Thyroid gland (tissue), 4 donors: ENCODE data around the gene TMX4. TPM values are rescaled to one million over a fixed set of nuclear protein-coding genes. Genes with fewer than 3 reads are reported as not detected.

Source experiments
- DNase-seq, 2 donors: peaks; one replicate each; pipeline ENCODE4 v3.0.0-alpha.2; 2019
- H3K27ac ChIP-seq, 3 donors: fragments of 200-600 bp; sonication (generic); 1 replicate in 2 of 3; 2 replicates in 1 of 3; pipeline ENCODE4 v1.5.1; 2016 to 2019; ENCODE audit warnings: mild to moderate bottlenecking in 1 of 3, moderate library complexity in 1 of 3
- H3K27me3 ChIP-seq: fragments of 200-600 bp; sonication (generic); one replicate; pipeline ENCODE4 v1.5.1; 2019
- H3K36me3 ChIP-seq, 2 donors: fragments of 200-600 bp; sonication (generic); one replicate each; pipeline ENCODE4 v1.5.1; 2016 to 2019
- H3K4me1 ChIP-seq, 2 donors: fragments of 200-600 bp; sonication (generic); one replicate each; pipeline ENCODE4 v1.5.1; 2017 to 2019
- H3K4me3 ChIP-seq, 3 donors: fragments of 200-600 bp; sonication (generic); replicated peaks in 1 of 3; 1 replicate in 2 of 3; 2 replicates in 1 of 3; pipeline ENCODE4 v1.5.1; 2016; ENCODE audit warnings: mild to moderate bottlenecking in 1 of 3
- H3K9me3 ChIP-seq: fragments of 200-600 bp; sonication (generic); one replicate; pipeline ENCODE4 v1.5.1; 2017
- CTCF ChIP-seq, 6 experiments: fragments of 200-600 bp in 3 of 6; fragments of 450-650 bp in 3 of 6; sonication (generic) in 3 of 6; IDR thresholded peaks; one replicate each; pipeline ENCODE4 v1.5.1; 2016 to 2019; ENCODE audit warnings: antibody characterized with exemption in 6 of 6, mild to moderate bottlenecking in 2 of 6, inconsistent platforms in 1 of 6, moderate library complexity in 1 of 6
- POLR2A ChIP-seq, 2 donors: fragments of 450-650 bp; IDR thresholded peaks; one replicate each; pipeline ENCODE4 v1.6.1; 2017; ENCODE audit warnings: antibody characterized with exemption in 2 of 2, mild to moderate bottlenecking in 2 of 2, moderate library complexity in 1 of 2
- WGBS, 2 donors: methylation state at CpG; one replicate each; pipeline ENCODE4 v1.1.5; 2017; 5-methylcytosine and 5-hydroxymethylcytosine counted together
- intact Hi-C: fragments of 100-400 bp; cut with DNase I; formaldehyde crosslinking; loops from one replicate; pipeline ENCODE4 v1.15.1; 2023
- total RNA-seq, 4 donors: library from RNA; depleted of rRNA; stranded (reverse); fragments of >200 nt; gene quantifications; one replicate each; pipeline ENCODE4 v1.2.3, GENCODE V29; 2016

Gene TMX4, protein sequence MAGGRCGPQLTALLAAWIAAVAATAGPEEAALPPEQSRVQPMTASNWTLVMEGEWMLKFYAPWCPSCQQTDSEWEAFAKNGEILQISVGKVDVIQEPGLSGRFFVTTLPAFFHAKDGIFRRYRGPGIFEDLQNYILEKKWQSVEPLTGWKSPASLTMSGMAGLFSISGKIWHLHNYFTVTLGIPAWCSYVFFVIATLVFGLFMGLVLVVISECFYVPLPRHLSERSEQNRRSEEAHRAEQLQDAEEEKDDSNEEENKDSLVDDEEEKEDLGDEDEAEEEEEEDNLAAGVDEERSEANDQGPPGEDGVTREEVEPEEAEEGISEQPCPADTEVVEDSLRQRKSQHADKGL
- total RNA-seq, result 10 to 100 TPM; 49.0 to 63.8 (median 57.9) TPM

DNA sequence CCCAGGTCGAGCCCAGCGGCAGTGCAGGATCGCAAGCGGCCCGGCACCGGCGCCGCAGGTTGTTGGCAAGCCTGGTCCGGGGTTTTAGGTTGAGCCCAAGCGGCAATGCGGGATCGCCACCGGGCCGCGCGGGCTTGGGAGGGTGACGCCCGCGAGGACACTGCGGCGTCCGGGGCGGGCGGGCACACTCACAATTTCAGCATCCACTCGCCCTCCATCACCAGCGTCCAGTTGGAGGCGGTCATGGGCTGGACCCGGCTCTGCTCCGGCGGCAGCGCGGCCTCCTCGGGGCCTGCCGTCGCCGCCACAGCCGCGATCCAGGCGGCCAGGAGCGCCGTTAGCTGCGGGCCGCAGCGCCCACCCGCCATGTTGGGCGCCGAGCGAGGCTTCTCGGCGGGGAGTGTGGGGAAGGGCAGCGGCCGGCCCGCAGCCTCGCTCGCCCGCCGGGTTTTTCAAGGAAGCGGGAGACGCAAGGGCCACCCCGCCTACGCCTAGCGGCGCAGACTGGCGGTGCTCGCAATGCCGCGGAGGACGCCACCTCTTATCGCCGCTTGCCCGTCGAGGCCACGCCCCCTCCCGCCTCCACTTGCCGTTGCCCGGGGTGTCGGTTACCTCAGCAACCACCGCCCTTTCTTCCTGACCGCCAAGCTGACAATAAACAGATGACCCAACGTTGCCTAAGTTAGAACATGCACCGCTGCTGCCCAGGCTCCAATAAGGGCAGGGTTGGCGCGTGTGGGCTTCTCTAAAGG, at the start of gene TMX4:
Gene TMX4, minus strand, starts transcription at position 516 of the 752 bp plus-strand sequence. Its CDS starts 148 bp downstream, at position 368.
- Histone ChIP-seq H3K27me3 (no peaks in the 10 kb centered on the region), H3K27ac (peak within 1 kb of the TSS; percentile 92 to 97 (median 97)), H3K4me3 (peak within 1 kb of the TSS; percentile 6 to 87 (median 72)), H3K9me3 (no peaks in the 10 kb centered on the region), H3K4me1 (peaks cover 4 to 12% of the 10 kb centered on the region in 2 donors), H3K36me3 (no peaks in the 10 kb centered on the region)
- 0% methylated on average over 13 to 17 of the region's 83 CpGs for WGBS, 2 donors
- peak in 4 of 6 experiments; percentile 31 to 59 (median 53) for TF ChIP-seq CTCF (IDR thresholded peaks at IDR 0.05)
- peak; percentile 71 to 99 for TF ChIP-seq POLR2A (IDR thresholded peaks at IDR 0.05)
- peak; percentile 96 to 97 for DNase-seq
- intact Hi-C loops, result no loop called here

- TF ChIP-seq CTCF (IDR thresholded peaks at IDR 0.05) (no peak), POLR2A (IDR thresholded peaks at IDR 0.05) (no peak)
- Histone ChIP-seq H3K36me3 (no peaks in the 10 kb centered on the region), H3K4me1 (no peaks in the 10 kb centered on the region), H3K4me3 (no peak overlapping the region), H3K27me3 (no peaks in the 10 kb centered on the region), H3K27ac (no peak overlapping the region), H3K9me3 (no peaks in the 10 kb centered on the region)
- WGBS, 2 donors, result 90% methylated on average over 5 of the region's 5 CpGs
- DNase-seq, result no peak
- intact Hi-C loops, result no loop called here
These were observed 47.5 kb upstream of the TMX4 start for GRCh38 chr20:8067082-8067481.

- no peaks in the 10 kb centered on the region for H3K36me3 ChIP-seq
- WGBS, 2 donors, result 89 to 94% methylated on average over 2 of the region's 2 CpGs
- DNase-seq, result no peak
- no peak overlapping the region for H3K27ac ChIP-seq
- no peak overlapping the region for H3K4me3 ChIP-seq
- no peaks in the 10 kb centered on the region for H3K9me3 ChIP-seq
- intact Hi-C loops, result no loop called here
- H3K27me3 ChIP-seq, result no peaks in the 10 kb centered on the region
- no peaks in the 10 kb centered on the region for H3K4me1 ChIP-seq
- no peak for TF ChIP-seq CTCF (IDR thresholded peaks at IDR 0.05)
- no peak for TF ChIP-seq POLR2A (IDR thresholded peaks at IDR 0.05)
These were observed 47.1 kb upstream of the TMX4 start for GRCh38 chr20:8066662-8067061.

DNA sequence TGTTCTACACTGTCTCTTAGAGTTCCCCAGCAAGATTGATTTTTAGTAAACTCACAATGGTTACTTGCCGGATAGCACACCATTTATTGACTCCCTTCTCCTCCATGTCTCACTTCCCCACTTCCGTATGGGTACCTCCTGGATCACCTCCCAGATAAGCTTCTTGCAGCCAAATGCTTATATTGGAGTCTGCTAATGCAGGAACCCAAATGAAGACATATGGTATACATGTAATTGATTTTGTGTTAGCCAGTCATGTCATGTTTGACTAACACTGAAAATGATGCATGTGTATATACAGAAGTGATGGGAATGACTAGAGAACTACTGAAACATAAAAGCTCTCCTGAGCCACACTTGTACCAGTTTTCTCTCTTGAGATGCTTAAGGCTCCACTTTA, 46.1 kb upstream of the TMX4 start:
- Histone ChIP-seq H3K9me3 (no peaks in the 10 kb centered on the region), H3K27ac (no peak overlapping the region), H3K4me3 (no peak overlapping the region), H3K36me3 (no peaks in the 10 kb centered on the region), H3K27me3 (no peaks in the 10 kb centered on the region), H3K4me1 (no peaks in the 10 kb centered on the region)
- intact Hi-C loops, result no loop called here
- WGBS, 2 donors, result 95 to 98% methylated on average over 2 of the region's 2 CpGs
- TF ChIP-seq POLR2A (IDR thresholded peaks at IDR 0.05) (no peak), CTCF (IDR thresholded peaks at IDR 0.05) (no peak)
- no peak for DNase-seq

DNA sequence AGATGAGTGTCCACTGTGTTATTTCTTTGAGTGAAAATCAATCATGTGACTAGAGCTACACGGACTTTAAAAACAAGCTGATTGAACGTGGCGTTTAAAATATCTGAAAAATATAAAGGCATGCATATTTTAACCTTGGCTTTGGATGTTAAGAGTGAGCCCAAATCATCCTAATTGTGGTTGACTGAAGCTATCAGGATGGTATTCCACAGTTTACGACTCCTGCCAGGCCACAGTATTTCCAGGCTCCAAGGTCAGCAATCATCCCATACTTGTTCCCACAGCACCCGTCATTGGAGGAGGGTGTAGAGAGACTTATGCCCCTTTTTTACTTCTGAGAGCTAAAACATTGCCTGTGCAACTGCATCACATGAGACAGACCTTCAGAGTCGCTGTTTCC, 43.2 kb upstream of the TMX4 start:
- TF ChIP-seq CTCF (IDR thresholded peaks at IDR 0.05) (no peak), POLR2A (IDR thresholded peaks at IDR 0.05) (no peak)
- H3K4me1 ChIP-seq, result no peaks in the 10 kb centered on the region
- H3K36me3 ChIP-seq, result no peaks in the 10 kb centered on the region
- no peaks in the 10 kb centered on the region for H3K9me3 ChIP-seq
- no peak overlapping the region for H3K4me3 ChIP-seq
- no peak overlapping the region for H3K27ac ChIP-seq
- intact Hi-C loops, result no loop called here
- no peaks in the 10 kb centered on the region for H3K27me3 ChIP-seq
- DNase-seq, result no peak
- 65 to 72% methylated on average over 6 of the region's 6 CpGs for WGBS, 2 donors
